IPS-NIHi11 (cell line): ENCODE results near the gene DRAP1.

ENCODE experiments used
- DNase-seq: peaks from one replicate; pipeline ENCODE4 v3.0.0; 2012; ENCODE audit warnings: mixed read lengths, low spot score

DRAP1 gene

GRCh38 chr11:65961267-65962140 is 42.3 kb downstream of the DRAP1 start, which contains the start of gene SART1:
Gene SART1 (plus strand): TSS chr11:65961734. CDS start chr11:65961781, 47 bp downstream.
- DNase-seq: peak; percentile 100

GRCh38 chr11:65962141-65962564 is 42.9 kb downstream of the DRAP1 start:
- DNase-seq: no peak

- no peak for DNase-seq
Observed at GRCh38 chr11:65964906-65965305, 45.7 kb downstream of the DRAP1 start.

GRCh38 chr11:65965986-65966762 is 46.9 kb downstream of the DRAP1 start:
- no peak for DNase-seq

GRCh38 chr11:65967329-65967934 is 48.2 kb downstream of the DRAP1 start:
- no peak for DNase-seq

- no peak for DNase-seq
Observed at GRCh38 chr11:65968600-65969482, 49.6 kb downstream of the DRAP1 start.
